NOMO-1 treated with DMSO at 0.1 percent for 48 hours (cell line): Measurements from ENCODE around the gene SLC10A3.
A peak's percentile ranks its signal among the peaks of the same experiment; 100 is the strongest.

Experiments
- DNase-seq: peaks from one replicate; lab custom pipeline; 2025; ENCODE audit not compliant: unreplicated experiment; lab: John Stamatoyannopoulos, UW

SLC10A3 gene

DNA sequence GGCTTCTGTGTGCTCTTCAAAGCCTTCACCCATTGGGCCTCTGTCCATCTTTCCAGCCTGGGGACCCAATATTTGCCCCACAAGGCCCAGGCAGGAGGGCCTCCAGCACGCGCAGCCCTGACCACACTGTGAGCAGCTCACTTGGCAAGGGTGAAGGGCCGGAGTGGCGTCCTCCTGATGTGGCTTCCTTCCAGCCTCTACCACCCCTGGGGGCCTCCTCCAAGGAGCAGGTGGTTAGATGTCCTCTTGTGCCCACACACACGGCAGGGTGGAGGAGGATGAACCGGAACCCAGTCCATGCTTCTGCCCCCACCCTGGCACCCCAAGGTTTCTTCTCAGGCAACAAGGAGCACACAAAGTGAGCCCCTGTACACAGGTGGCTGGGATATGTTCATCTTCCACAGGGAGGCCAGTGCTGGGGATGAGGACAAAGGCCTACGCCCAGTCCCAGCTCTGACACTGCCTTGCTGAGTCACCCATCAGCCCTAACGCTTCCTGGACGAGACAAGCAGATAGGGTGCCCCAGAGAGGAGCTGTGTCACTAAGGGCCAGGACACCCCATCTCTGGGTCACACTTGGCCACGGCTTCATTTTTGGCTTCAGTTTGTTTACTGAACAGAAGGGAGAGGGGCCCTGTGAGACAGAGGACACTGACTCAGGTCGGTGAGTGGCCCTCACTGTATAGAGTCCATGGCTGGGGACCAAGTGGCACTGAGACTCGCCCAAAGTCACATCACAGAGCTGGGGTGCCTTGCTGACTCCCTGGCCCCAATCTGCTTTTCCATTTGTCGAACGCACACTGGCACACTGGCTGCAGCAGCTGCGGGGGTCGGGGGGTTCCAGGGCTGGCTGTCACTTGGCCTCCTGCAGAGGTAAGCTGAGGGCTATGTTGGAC is 5.9 kb downstream of the SLC10A3 start:
- DNase-seq: no peak

DNA sequence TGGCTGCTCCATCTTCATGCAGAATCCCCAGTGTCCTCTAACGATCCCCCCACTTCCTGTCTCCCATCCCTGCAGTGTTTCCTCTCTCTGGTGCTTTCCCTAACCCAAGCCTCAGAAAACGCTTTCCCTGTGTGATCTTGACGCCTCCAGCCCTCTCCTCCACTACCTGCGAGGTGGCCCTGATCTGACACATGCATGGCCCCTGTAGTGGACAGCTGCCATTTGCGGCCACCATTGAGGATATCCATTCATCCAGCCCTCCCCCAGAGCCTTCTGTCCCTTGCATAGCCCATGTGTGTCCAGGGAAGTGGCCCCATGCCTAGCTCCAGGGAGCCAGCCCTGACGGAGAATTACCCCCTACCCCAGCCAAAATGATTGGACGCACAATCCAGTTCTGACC is 7.1 kb downstream of the SLC10A3 start:
- no peak for DNase-seq

DNA sequence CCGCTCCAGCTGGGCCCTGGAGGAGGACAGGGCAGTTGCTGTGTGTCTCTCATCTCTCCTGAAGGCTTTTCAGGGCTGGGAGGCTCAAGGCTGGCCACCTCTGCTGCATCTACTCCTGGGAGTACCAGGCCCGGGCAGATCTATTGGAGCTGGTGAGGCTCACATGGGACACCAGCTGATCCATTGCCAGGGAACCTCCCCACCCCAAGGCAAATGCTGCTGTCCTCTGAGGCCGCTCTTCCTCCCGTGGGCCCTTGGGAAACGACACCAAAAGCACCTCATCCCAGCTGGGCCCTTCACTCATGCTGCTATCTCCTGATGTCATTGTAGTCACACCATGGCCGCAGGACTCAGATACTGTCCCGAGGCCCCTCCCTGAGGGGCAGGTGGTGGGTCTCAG is 7.6 kb downstream of the SLC10A3 start:
- DNase-seq: no peak

DNA sequence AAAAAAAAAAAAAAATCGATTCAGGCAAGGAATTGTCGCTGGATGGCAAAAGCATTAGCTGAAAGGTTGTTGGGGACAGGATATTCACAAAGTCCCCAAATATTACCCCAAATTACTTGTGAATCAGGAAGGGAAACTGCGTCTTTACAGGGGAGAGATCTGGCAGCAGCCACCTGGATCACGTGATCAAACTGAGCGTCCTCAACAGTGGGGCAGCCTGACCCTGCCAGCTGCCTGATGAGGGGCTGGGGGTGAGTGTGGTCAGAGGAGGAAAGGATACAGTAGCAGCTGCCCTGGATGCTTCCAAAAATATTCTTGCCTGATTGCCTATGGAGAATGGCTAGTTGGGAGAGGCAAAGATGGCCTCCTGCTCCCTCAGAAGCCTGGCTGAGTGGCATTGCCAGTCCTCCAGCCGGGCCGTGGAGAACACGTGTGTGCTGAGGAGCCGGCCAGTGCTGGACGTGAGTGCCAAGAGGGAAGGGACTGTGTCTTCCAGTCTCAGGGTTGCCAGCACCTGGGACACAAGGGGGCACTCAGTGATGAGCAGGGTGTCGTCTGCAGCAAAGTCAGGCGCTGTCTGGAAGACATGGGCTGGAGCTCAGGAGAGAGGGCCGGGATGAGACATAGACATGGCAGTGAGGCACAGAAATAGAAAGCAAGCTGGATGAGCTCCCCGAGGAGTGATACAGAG is 8.4 kb downstream of the SLC10A3 start:
- DNase-seq: no peak

DNA sequence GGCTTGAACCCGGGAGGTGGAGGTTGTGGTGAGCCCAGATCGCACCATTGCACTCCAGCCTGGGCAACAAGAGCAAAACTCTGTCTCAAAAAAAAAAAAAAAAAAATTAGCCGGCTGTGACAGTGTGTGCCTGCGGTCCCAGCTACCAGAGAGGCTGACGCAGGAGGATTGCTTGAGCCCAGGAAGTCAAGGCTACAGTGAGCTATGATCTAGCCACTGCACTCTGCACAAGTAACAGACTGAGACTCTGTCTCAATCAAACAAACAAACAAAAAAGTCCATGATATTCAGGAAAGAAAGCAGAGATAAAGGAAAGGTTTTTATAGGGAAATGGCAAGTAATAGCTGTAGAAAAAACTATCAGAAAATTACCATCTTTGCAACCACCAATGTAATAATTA is 9.2 kb downstream of the SLC10A3 start:
- no peak for DNase-seq

DNA sequence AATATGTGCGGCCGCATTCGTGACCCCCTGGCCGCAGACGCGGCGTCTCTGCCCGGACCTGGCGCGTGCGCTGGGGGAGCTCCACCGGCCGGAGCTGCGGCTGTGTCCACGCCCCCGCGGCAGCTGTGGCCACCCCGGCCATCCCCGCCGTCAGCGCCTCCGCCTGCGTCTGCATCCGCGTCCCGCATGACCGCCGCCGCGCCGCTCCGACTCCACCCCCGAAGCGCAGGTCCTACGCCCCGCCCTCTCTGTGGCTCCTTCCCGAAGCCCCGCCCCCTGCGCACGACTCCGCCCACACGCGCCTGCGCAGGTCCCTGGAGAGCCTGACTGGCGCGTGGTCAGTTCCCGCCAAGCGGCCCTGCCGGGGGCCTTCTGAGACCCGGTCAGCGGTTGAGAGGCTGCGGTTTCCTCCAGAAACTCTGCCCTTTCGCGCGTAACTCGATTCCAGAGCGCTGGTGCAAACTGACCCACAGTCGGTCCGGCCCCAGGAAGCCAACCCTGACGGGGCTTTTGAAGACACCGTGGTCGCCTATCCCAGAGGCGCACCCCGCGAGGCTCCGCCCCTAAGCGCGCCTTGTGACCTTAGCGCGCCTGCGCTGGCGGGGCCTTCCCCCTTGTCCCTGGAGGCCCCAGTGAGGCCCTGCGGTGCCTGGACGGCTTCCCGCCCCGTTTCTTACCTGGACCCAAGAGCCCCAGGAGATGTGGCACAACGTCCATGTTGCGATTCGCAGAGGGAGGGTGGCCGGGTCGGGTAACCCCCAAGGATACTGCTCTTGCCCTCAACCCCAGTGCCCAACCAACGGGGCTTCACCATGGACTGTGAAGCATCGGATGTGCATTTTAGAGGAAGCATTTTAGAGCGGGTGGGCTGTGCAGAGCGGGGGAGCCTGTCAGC is 11.5 kb downstream of the SLC10A3 start, which contains the start of gene LAGE3:
Gene LAGE3, minus strand, starts transcription at position 554 of the 895 bp plus-strand sequence. Its CDS starts 366 bp downstream, at position 188.
- peak; percentile 78 for DNase-seq

DNA sequence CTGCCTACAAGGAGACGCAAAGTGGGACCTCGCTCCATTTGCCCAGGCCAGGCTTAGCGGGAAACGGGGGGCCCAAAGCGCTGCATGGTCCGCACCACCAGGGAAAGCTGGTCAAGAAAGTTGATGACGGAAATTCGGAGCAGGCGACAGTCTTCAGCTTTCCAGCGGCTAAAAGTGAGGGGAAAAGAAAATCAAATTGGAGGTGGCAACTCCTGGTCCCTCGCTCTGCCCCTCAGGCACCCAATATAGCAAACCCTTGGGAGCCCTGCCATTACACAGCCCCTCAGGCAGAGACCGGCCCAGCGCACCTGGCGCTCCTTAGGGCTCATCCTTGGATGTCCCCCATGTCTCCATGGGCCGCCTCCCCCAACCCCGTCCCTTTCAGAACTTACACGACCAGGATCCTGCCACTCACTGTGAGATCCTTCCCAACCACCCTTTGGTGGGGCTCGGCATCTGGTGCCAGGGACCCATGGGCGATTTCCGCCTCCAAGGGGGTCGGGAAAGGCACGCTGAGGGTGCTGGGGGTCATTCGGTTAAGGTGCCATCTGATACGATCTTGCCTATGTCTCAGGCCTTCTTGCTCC is 12.4 kb downstream of the SLC10A3 start:
- DNase-seq: no peak

DNA sequence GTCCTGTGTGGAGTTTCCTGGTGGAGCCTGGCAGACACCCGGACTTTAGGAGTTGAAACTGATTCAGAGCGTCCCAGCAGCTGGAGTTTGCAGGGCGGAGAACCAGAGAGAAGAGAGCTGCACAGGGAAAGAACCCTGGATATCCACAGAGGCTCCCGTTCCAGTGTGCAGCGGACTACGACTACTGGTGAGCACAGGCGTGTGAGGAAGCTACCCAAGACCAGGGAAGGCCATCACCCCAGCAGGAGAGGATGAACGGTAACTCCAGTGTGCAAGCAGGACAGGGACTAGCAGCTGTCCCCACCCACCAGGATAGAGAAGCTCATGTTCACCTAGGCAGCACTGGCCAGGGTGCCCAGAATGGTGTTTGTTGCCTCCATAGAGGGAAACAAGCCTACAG is 13.6 kb downstream of the SLC10A3 start:
- DNase-seq: no peak

DNA sequence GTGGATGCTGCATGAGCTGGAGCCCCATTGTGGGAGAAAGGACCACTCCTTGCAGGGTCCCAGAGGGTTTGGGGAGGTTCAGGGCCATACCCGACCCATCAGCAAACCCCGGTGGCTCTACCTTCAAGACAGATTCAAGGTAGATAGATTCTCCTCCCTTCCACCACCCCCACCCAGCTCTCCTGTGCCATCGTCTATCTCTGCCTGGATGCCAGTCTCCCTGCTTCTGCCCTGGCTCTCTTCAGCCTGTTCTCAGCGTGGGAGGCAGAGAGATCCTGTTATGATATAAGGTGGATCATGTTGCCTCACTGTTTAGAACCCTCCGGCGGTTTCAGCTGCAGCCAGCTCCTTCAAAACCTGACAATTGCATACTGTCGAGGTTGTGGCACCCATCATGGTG is 16.7 kb downstream of the SLC10A3 start:
- no peak for DNase-seq

DNA sequence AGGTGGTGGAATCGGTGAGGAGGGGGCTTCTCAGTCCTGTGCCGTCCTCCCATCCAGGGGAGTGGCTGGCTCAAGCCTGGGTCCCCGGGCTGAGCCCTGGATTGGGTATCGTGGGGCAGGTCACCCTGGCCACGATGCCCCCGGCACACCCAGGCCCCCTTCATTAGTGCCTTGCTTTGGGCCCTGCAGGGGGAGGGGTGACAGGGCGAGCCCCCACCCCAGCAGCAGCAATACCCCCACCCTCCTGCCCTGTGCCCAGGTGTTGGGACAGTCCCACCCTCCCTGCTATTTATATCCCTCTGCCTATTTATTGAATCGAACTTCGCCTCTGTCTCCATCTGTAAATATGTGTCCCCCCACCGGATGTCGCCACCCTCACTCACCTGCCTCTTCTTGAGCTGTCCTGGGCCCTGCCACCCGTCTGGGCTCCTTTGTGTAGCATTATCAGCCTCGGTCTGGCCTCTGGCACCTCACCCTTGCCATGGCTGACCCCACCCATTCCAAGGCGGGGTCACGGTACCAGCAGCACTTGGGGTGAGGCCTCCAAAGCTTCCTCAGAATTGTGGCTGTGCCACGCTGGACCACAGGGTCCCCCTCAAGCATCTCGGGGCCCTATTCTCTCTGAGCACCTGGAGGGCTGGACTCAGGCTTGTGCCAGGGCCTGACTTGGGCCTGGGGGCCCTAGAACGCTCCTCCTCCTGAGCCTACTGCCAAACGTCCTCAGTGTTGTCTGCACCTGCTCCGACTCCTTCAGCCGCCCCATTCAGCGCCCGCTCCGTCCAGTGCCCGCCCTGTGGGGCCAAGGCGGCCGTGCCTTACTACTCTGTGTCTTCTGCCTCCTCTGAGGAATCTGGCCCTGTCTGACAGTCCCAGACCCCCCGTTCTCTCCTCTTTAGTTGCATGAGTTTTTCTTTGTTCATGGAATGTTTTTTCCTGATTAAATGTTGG is 17.5 kb downstream of the SLC10A3 start:
- no peak for DNase-seq

DNA sequence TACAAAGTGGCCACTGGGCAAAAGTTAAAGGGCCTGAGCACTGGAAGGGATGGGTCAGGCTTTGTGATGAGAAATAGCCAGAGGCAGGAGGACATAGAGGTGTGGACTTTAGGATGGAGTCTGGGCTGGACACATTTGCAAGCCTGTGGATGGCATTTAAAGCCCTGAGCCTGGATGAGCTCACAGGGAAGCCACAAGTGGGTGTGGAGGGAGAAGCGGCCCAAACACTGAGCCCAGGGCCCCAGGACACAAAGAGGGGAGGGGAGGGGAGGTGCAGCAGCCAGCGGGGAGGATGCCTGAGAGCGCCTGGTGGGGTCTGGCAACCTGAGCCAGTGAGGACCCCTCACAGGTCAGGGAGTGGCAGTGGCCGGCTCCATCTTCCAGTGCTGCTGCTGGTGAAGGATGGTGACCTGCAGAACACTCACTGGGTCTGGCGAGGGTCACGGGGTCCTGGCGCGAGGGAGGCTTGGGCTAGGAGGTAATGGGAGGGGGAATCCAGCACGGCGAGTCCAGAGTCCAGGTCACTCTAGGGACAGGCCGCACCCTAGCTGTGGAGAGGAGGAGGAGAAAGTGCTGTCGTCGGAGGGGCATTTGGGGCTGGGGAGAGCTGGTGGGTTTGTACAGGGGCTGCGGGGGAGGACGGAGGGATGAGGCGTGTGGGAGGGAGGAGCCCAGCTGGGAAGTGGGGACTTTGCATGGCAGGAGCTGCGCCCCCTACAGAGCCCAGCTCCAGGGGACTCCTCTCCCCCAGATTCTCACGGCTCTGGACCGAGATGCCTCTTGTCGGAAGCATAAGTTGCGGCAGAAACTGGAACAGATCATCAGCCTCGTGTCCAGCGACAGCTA is 18.4 kb downstream of the SLC10A3 start:
- no peak for DNase-seq

DNA sequence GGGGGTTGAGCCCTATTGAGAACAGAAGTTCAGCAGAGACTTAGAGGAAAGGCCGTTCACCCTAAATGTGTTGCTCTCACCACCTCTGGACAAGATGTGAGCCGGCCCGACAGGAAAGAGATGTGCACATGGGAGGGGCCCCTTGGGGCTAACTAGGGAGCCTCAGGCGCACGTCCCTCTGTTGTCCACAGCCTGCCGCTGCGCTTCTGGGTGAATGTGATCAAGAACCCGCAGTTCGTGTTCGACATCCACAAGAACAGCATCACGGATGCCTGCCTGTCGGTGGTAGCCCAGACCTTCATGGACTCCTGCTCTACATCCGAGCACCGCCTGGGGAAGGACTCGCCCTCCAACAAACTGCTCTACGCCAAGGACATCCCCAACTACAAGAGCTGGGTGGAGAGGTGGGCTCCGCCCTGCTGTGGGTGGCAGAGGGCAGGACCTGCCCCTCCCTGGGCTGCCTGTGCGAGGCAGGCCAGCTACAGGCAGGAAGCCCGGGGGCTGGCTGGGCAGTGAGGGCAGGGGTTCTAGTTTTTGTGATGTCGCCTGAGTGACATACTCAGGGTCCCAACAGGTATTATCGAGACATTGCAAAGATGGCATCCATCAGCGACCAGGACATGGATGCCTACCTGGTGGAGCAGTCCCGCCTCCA is 19.4 kb downstream of the SLC10A3 start:
- DNase-seq: no peak

DNA sequence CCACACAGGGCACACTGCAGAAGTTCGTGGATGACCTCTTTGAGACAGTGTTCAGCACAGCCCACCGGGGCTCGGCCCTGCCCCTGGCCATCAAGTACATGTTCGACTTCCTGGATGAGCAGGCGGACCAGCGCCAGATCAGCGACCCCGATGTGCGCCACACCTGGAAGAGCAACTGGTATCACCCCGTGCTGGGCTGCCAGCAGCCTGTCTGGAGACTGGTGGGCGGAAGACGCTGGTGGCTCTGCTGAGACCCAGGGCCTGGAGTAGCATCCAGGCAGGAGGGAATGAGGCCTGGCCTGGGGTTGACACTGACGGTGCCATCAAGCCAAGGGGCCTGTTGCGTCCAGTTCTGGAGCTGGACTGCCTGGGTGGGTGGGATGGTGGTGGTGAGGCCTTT is 20.0 kb downstream of the SLC10A3 start:
- DNase-seq: no peak

DNA sequence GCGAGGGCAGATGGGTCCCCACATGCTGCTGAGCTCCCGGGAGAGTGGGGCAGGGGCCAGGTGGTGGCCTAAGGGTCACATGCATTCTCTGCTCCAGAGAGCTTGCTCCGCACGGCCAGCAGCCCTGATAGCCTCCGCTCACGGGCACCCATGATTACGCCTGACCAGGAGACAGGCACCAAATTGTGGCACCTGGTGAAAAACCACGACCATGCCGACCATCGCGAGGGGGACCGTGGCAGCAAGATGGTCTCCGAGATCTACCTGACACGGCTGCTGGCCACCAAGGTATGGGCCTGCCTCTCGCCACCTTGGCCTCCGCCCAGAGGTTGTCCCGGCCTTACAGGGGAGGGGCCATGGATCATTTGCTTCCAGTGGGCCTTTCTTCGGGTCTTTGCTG is 20.5 kb downstream of the SLC10A3 start:
- DNase-seq: no peak

DNA sequence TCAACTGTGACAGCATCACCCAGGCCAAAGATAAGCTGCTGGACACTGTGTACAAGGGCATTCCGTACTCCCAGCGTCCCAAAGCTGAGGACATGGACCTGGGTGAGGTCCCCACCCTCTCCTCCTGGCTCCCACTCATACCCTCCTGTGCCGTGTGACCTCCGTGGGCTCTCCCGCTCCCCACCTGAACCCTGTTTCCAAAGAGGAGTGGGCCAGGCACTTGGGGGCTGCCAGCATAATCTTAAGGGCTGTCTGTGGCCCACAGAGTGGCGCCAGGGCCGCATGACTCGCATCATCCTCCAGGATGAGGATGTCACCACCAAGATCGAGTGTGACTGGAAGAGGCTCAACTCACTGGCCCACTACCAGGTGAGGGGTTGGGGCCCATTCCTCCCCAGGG is 21.3 kb downstream of the SLC10A3 start:
- DNase-seq: no peak

DNA sequence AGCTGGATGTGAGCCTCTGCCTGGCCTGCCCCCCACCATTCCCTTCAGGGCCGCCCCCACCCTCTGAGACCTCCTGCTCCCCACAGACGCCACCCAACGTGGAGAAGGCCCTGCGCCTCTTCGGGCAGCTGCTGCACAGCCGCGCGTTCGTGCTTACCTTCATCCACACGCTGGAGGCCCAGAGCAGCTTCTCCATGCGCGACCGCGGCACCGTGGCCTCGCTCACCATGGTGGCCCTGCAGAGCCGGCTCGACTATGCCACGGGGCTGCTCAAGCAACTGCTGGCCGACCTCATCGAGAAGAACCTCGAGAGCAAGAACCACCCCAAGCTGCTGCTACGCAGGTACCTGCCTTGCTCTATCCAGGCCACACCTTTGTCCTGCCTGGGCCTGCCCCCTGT is 22.2 kb downstream of the SLC10A3 start:
- DNase-seq: no peak

DNA sequence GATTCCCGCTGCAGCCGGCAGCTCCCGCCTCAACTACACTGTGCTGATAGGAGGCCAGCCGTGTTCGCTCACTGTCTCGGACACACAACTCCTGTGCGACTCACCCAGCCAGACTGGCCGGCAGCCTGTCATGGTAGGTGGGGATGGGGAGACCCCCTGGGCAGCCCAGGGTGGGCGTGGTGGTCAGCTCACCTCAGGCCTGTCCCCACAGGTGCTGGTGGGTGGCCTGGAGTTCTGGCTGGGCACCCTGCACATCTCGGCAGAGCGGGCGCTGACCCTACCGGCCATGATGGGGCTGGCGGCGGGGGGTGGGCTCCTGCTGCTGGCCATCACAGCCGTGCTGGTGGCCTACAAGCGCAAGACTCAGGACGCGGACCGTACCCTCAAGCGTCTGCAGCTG is 22.9 kb downstream of the SLC10A3 start:
- no peak for DNase-seq

DNA sequence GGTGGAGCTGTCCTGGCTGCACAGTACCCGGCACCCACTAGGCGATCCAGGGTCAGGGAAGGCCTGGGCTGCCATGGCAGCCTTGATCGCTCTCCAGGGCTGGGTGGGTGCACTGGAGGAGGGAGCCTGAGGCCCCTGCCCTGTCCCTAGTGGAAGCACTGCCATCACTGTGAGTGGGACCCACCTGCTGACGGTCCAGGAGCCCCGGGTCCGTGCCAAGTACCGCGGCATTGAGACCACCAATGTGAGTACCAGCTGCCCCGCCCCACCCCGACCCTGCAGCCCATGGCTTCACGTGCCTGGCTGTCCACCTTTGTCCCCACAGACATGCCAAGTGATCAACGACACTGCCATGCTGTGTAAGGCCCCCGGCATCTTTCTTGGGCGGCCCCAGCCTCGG is 23.5 kb downstream of the SLC10A3 start:
- no peak for DNase-seq
